GM18520 (cell line): ENCODE results near the gene INAFM1.
"Not testable (repeated sequence)": the region's sequence is repeated elsewhere in the genome, so short reads cannot be mapped to it uniquely, and the experiment has no call there.

Experiments used
- ATAC-seq: cut with Tn5 transposase; IDR thresholded peaks from one replicate; pipeline ENCODE4 v1.9.1; 2021; ENCODE audit not compliant: unreplicated experiment

INAFM1 gene

GRCh38 chr19:47267350-47267759, 7.3 kb upstream of the INAFM1 start:
- ATAC-seq, result no peak

- no peak for ATAC-seq
These were observed 6.7 kb upstream of the INAFM1 start for GRCh38 chr19:47268028-47268427.

GRCh38 chr19:47269596-47269995, 5.1 kb upstream of the INAFM1 start:
- ATAC-seq, result no peak

- ATAC-seq, result no peak
These were observed 4.3 kb upstream of the INAFM1 start for GRCh38 chr19:47270408-47270807.

GRCh38 chr19:47271949-47272348, 2.7 kb upstream of the INAFM1 start:
- no peak for ATAC-seq

GRCh38 chr19:47272448-47273312, 2.0 kb upstream of the INAFM1 start:
- no peak for ATAC-seq

GRCh38 chr19:47273313-47274070, 1.2 kb upstream of the INAFM1 start:
- peak; percentile 60 for ATAC-seq

GRCh38 chr19:47274891-47275761, 441 bp downstream of the INAFM1 start:
- ATAC-seq, result peak; percentile 13

GRCh38 chr19:47275791-47276461, 1.2 kb downstream of the INAFM1 start:
- no peak for ATAC-seq

GRCh38 chr19:47276513-47276912, 1.8 kb downstream of the INAFM1 start:
- ATAC-seq, result not testable (repeated sequence)

- ATAC-seq, result no peak
These were observed 5.6 kb downstream of the INAFM1 start for GRCh38 chr19:47280183-47280797.

GRCh38 chr19:47283405-47284059, 8.8 kb downstream of the INAFM1 start:
- no peak for ATAC-seq

GRCh38 chr19:47284324-47284899, 9.7 kb downstream of the INAFM1 start:
- no peak for ATAC-seq

- ATAC-seq, result no peak
These were observed 21.4 kb downstream of the INAFM1 start for GRCh38 chr19:47296036-47296435.

- ATAC-seq, result not testable (repeated sequence)
These were observed 26.2 kb downstream of the INAFM1 start for GRCh38 chr19:47300867-47301266.

- no peak for ATAC-seq
These were observed 27.6 kb downstream of the INAFM1 start for GRCh38 chr19:47302249-47302648.

- ATAC-seq, result no peak
These were observed 29.3 kb downstream of the INAFM1 start for GRCh38 chr19:47303966-47304365.

GRCh38 chr19:47305309-47305751, 30.6 kb downstream of the INAFM1 start:
- ATAC-seq, result no peak

GRCh38 chr19:47306303-47306702, 31.6 kb downstream of the INAFM1 start:
- ATAC-seq, result no peak
